GM12874 (cell line): ENCODE measurements around the gene CEP85L.

Source experiments
- CTCF ChIP-seq: IDR thresholded peaks from 2 replicates; pipeline ENCODE4 v1.5.1; 2011; ENCODE audit warnings: low read depth, mild to moderate bottlenecking, control low read depth, low read length, moderate library complexity; ENCODE audit not compliant: insufficient read depth

CEP85L gene

GRCh38 chr6:118651282-118652050 is at the start of gene CEP85L:
Gene CEP85L, minus strand, starts transcription at chr6:118651591. Its CDS starts 322 bp downstream, at chr6:118651269.
- TF ChIP-seq CTCF: no peak

GRCh38 chr6:118700531-118700930 is 49.1 kb upstream of the CEP85L start:
- TF ChIP-seq CTCF: no peak

GRCh38 chr6:118697554-118697953 is 46.2 kb upstream of the CEP85L start:
- no peak for TF ChIP-seq CTCF

- no peak for TF ChIP-seq CTCF
These were observed 44.9 kb upstream of the CEP85L start for GRCh38 chr6:118696271-118696670.

GRCh38 chr6:118693562-118693961 is 42.2 kb upstream of the CEP85L start:
- no peak for TF ChIP-seq CTCF

- no peak for TF ChIP-seq CTCF
These were observed 34.5 kb upstream of the CEP85L start for GRCh38 chr6:118685823-118686449.

- TF ChIP-seq CTCF: no peak
These were observed 32.8 kb upstream of the CEP85L start for GRCh38 chr6:118683881-118684872.
